C4-2B (cell line): Measurements from ENCODE around the gene PTPN1.

Experiments
- ZFX ChIP-seq: fragments of 450-650 bp; IDR thresholded peaks from 2 replicates; pipeline ENCODE4 v1.6.1; 2017
- TF ChIP-seq, protein P1 (sequence below): fragments of 450-650 bp; conservative IDR thresholded peaks from 2 replicates; pipeline ENCODE4 v1.5.1; 2017; ENCODE audit warnings: mild to moderate bottlenecking

DNA sequence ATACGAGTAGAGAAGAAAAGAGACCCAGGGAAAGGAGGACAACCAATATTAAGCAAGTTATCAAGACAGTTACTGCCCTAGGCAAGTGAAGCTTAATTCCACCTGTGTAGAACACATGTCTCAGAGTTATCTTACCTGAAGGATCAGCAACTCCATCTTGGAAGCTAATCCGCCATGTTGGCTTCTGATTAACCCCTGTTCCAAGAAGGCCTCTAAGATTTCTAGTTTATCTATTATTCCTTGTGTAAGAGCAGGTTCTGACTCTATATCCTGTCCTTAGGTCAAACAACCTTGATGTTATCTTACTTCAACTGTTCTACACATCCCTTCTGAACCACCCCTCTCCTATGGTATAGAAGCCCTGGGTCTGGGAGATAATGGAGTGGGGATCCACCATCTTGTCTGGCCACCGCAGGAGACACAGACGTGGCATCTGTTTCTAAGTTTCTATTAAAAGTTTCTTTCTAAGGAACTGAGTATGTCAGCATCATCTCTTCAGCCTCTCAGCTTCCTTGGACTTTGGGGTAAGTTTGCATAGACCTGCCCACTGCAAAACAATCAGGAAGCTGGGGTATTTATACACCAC is 27.7 kb upstream of the PTPN1 start:
- TF ChIP-seq, protein P1, sequence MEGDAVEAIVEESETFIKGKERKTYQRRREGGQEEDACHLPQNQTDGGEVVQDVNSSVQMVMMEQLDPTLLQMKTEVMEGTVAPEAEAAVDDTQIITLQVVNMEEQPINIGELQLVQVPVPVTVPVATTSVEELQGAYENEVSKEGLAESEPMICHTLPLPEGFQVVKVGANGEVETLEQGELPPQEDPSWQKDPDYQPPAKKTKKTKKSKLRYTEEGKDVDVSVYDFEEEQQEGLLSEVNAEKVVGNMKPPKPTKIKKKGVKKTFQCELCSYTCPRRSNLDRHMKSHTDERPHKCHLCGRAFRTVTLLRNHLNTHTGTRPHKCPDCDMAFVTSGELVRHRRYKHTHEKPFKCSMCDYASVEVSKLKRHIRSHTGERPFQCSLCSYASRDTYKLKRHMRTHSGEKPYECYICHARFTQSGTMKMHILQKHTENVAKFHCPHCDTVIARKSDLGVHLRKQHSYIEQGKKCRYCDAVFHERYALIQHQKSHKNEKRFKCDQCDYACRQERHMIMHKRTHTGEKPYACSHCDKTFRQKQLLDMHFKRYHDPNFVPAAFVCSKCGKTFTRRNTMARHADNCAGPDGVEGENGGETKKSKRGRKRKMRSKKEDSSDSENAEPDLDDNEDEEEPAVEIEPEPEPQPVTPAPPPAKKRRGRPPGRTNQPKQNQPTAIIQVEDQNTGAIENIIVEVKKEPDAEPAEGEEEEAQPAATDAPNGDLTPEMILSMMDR, result no peak
- TF ChIP-seq ZFX, result no peak
